B cell (primary cell): ENCODE data around the gene CDC42BPB. TPM values are rescaled to one million over a fixed set of nuclear protein-coding genes. Genes with fewer than 3 reads are reported as not detected.

Source experiments
- ATAC-seq: fragments of 200-7000 bp; cut with Tn5 transposase; one replicate; pipeline ENCODE4 v1.10.0; 2021; ENCODE audit warnings: low read depth, mild to moderate bottlenecking, moderate number of reproducible peaks, moderate library complexity
- CTCF ChIA-PET: fragments of 350-600 bp; sonication (Branson Sonifier 250); formaldehyde crosslinking; loops from one replicate; lab custom pipeline; 2021; ENCODE audit warnings: antibody characterized with exemption, inconsistent platforms; lab: Charles Lee
- POLR2A ChIA-PET: fragments of 350-600 bp; sonication (Branson Sonifier 250); formaldehyde crosslinking; loops from one replicate; lab custom pipeline; 2021; ENCODE audit warnings: antibody characterized with exemption; lab: Charles Lee
- DNase-seq: peaks from one replicate; pipeline ENCODE4 v3.0.0; 2013
- H2AFZ ChIP-seq: 2 replicates; pipeline ENCODE4 v1.6.1; 2012; ENCODE audit warnings: mild to moderate bottlenecking, low read depth, low read length; ENCODE audit not compliant: insufficient read depth, poor library complexity, severe bottlenecking
- H3K27ac ChIP-seq, 2 donors: 1 replicate in 1 of 2; 2 replicates in 1 of 2; pipeline ENCODE4 v1.5.1; 2012 to 2013; ENCODE audit warnings: low read length in 2 of 2, mild to moderate bottlenecking in 2 of 2, moderate library complexity in 1 of 2
- H3K27me3 ChIP-seq, 4 experiments: fragments of 200-600 bp in 1 of 4; sonication (generic) in 1 of 4; replicated peaks in 1 of 4; 1 replicate in 2 of 4; 2 replicates in 2 of 4; pipeline versions ENCODE4 v1.6.1 to v1.7.0; 2013 to 2016; ENCODE audit warnings: low read length in 3 of 4, mild to moderate bottlenecking in 2 of 4, mixed read lengths in 1 of 4, moderate library complexity in 1 of 4; ENCODE audit not compliant: insufficient read depth in 4 of 4, control insufficient read depth in 3 of 4; ENCODE audit errors: control extremely low read depth in 1 of 4
- H3K36me3 ChIP-seq, 2 experiments: replicated peaks in 1 of 2; 1 replicate in 1 of 2; 2 replicates in 1 of 2; pipeline versions ENCODE4 v1.6.1 to v1.7.1; 2013; ENCODE audit warnings: low read length in 1 of 2; ENCODE audit not compliant: insufficient read depth in 2 of 2, control insufficient read depth in 1 of 2; ENCODE audit errors: control extremely low read depth in 1 of 2, extremely low read depth in 1 of 2
- H3K4me1 ChIP-seq, 2 donors: fragments of 200-600 bp in 1 of 2; sonication (generic) in 1 of 2; 1 replicate in 1 of 2; 2 replicates in 1 of 2; pipeline versions ENCODE4 v1.5.1 to v1.6.1; 2013 to 2017; ENCODE audit warnings: low read length in 2 of 2; ENCODE audit not compliant: control insufficient read depth in 2 of 2, insufficient read depth in 2 of 2
- H3K4me2 ChIP-seq: replicated peaks from 2 replicates; pipeline ENCODE3; 2012; ENCODE audit warnings: mild to moderate bottlenecking, low read depth, low read length; ENCODE audit not compliant: poor library complexity, severe bottlenecking
- H3K4me3 ChIP-seq, 5 experiments: fragments of 200-600 bp in 1 of 5; sonication (generic) in 1 of 5; 1 replicate in 3 of 5; 2 replicates in 2 of 5; pipeline versions ENCODE4 v1.5.1 to v1.7.0; 2011 to 2016; ENCODE audit warnings: low read length in 4 of 5, mild to moderate bottlenecking in 4 of 5, low read depth in 2 of 5, control low read depth in 1 of 5, moderate library complexity in 1 of 5; ENCODE audit not compliant: insufficient read depth in 1 of 5; ENCODE audit errors: control extremely low read depth in 1 of 5, extremely low read depth in 1 of 5
- H3K79me2 ChIP-seq: fragments of 200-600 bp; sonication (generic); one replicate; pipeline ENCODE4 v1.6.0; 2016; ENCODE audit warnings: low read length; ENCODE audit not compliant: control insufficient read depth, insufficient read depth
- H3K9ac ChIP-seq: fragments of 200-600 bp; sonication (generic); 2 replicates; pipeline ENCODE4 v1.6.1; 2017; ENCODE audit warnings: mild to moderate bottlenecking, low read length, moderate library complexity
- H3K9me3 ChIP-seq, 3 donors: one replicate each; pipeline versions ENCODE4 v1.6.1 to v1.7.1; 2013; ENCODE audit warnings: low read length in 2 of 3; ENCODE audit not compliant: control insufficient read depth in 2 of 3, insufficient read depth in 1 of 3; ENCODE audit errors: control extremely low read depth in 1 of 3
- H4K20me1 ChIP-seq: 2 replicates; pipeline ENCODE4 v1.6.0; 2012; ENCODE audit warnings: mild to moderate bottlenecking, low read length; ENCODE audit not compliant: insufficient read depth, control insufficient read depth, poor library complexity, severe bottlenecking
- H3K27ac Mint-ChIP-seq: one replicate; pipeline ENCODE4 v1.8.0; 2021; ENCODE audit warnings: mixed read lengths
- H3K27me3 Mint-ChIP-seq: one replicate; pipeline ENCODE4 v1.8.0; 2021; ENCODE audit warnings: mixed read lengths
- H3K4me1 Mint-ChIP-seq: one replicate; pipeline ENCODE4 v1.8.0; 2021; ENCODE audit warnings: mixed read lengths
- H3K4me3 Mint-ChIP-seq: one replicate; pipeline ENCODE4 v1.8.0; 2021; ENCODE audit warnings: mixed read lengths
- H3K9me3 Mint-ChIP-seq: one replicate; pipeline ENCODE4 v1.8.0; 2022; ENCODE audit warnings: mixed read lengths; ENCODE audit not compliant: insufficient read depth
- EZH2 ChIP-seq: IDR thresholded peaks from 2 replicates; pipeline ENCODE4 v1.6.1; 2012; ENCODE audit warnings: borderline replicate concordance, low read depth, mild to moderate bottlenecking, moderate library complexity, low read length; ENCODE audit not compliant: insufficient read depth, poor library complexity, severe bottlenecking
- WGBS: methylation state at CpG from one replicate; pipeline ENCODE4 v1.1.5; 2013; ENCODE audit warnings: missing lambda C conversion rate; ENCODE audit not compliant: insufficient coverage; 5-methylcytosine and 5-hydroxymethylcytosine counted together
- intact Hi-C: fragments of 100-400 bp; cut with micrococcal nuclease; formaldehyde crosslinking; loops from one replicate; pipeline ENCODE4 v1.10.0; 2022
- polyA plus RNA-seq: library from polyadenylated mRNA; depleted of rRNA; stranded (reverse); fragments of >200 nt; gene quantifications from 2 replicates; pipeline ENCODE4 v1.2.3, GENCODE V29; 2012
- total RNA-seq, 2 donors: library from RNA; stranded (reverse); fragments of 120-200 nt in 1 of 2; gene quantifications; 1 replicate in 1 of 2; 2 replicates in 1 of 2; pipeline versions ENCODE4 v1.2.3 to v1.2.4, GENCODE V29; 2013 to 2022
- TF ChIP-seq, protein P1 (sequence below): fragments of 200-600 bp; IDR thresholded peaks from one replicate; pipeline ENCODE4 v1.8.0; 2022; ENCODE audit warnings: antibody characterized with exemption, mild to moderate bottlenecking

Gene CDC42BPB
- total and polyA plus RNA-seq, 2 donors (not counting 1 experiment from before 2014, with no cell fraction given): 23.9 to 52.5 TPM

DNA sequence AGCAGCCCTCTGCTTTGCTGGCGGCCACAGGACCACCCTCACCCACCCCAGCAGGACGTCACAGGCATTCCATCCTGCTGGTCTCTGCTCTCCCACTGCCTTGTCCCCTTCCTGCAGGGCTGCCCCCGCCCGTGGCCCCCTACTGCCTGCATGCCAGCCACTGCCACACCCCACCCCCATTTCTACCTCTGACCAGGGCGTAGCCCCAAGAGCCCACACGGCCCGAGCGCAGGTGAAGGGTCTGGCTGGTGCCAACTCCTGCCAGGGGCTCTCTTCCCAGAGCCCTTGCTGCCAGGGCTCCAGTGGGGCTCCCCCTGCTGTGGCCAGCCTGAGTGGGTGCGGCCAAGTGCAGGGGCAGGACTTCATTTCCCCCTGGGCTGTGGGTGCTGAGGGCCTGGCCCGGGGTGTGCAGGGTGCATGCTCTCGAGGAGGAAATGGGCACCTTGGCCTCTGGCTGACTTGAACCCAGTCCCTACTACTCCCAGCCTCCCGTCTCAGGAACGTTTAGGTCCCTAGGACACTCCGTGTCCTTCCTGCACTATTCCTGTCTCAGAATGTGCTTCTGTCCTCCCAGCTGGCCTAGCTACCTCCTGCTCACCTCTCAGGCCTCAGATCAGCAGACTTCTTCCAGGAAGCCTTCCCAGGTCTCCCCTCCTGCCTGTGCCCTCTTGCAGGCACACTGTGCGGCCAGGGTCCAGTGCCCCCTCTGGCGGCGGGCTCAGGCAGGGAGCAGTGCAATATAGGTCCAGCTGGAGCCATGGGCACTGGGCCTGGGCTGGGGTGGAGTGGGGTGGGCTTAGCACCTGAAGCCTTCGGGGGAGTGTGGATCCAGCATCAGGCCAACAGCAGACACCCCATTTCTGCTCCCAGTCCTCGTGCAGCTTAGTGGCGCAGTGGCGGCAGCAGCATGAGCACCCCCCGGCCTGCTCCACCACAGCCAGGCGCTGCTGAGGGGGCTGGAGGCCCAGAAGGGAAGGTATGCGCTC lies 28.1 kb upstream of the CDC42BPB start:
- H3K4me1 ChIP-seq: no peaks in the 10 kb centered on the region
- no peaks in the 10 kb centered on the region for H4K20me1 ChIP-seq
- Mint-ChIP-seq H3K27ac (no peak overlapping the region), H3K27me3 (peaks cover 7% of the 10 kb centered on the region), H3K4me1 (peaks cover 2% of the 10 kb centered on the region), H3K9me3 (no peaks in the 10 kb centered on the region), H3K4me3 (no peak overlapping the region)
- H3K4me3 ChIP-seq: no peak overlapping the region
- DNase-seq (no peak), ATAC-seq (no peak)
- ChIA-PET CTCF (interaction anchor here (1.6 to 2.7 kb wide), 2 partner anchors 9 to 21 kb away, joined by 4 to 9 read pairs; no protein-coding TSS in a partner anchor), POLR2A (no interaction called here)
- H3K9ac ChIP-seq: no peak overlapping the region
- H3K27me3 ChIP-seq: peaks cover 0 to 21% (median 1%) of the 10 kb centered on the region in 4 experiments
- H3K36me3 ChIP-seq: no peaks in the 10 kb centered on the region
- no peaks in the 10 kb centered on the region for H3K9me3 ChIP-seq
- intact Hi-C loops: no loop called here
- H2AFZ ChIP-seq: no peak overlapping the region
- WGBS: 82% methylated on average over 23 of the region's 24 CpGs
- H3K4me2 ChIP-seq: no peak overlapping the region
- TF ChIP-seq, protein P1, sequence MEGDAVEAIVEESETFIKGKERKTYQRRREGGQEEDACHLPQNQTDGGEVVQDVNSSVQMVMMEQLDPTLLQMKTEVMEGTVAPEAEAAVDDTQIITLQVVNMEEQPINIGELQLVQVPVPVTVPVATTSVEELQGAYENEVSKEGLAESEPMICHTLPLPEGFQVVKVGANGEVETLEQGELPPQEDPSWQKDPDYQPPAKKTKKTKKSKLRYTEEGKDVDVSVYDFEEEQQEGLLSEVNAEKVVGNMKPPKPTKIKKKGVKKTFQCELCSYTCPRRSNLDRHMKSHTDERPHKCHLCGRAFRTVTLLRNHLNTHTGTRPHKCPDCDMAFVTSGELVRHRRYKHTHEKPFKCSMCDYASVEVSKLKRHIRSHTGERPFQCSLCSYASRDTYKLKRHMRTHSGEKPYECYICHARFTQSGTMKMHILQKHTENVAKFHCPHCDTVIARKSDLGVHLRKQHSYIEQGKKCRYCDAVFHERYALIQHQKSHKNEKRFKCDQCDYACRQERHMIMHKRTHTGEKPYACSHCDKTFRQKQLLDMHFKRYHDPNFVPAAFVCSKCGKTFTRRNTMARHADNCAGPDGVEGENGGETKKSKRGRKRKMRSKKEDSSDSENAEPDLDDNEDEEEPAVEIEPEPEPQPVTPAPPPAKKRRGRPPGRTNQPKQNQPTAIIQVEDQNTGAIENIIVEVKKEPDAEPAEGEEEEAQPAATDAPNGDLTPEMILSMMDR: no peak
- TF ChIP-seq EZH2: no peak
- H3K27ac ChIP-seq: no peak overlapping the region
- H3K79me2 ChIP-seq: no peaks in the 10 kb centered on the region
